Activated CD4-positive, alpha-beta T cell treated with anti-CD3 and anti-CD28 coated beads, Interleukin-2, amount 50 U/mL, for 1 hour (primary cell): ENCODE measurements around the gene PLEKHG7.
"Not testable (repeated sequence)": the region's sequence is repeated elsewhere in the genome, so short reads cannot be mapped to it uniquely, and the experiment has no call there.

Source experiments
- DNase-seq: peaks from one replicate; pipeline ENCODE4 v3.0.0-alpha.2; 2020

PLEKHG7 gene

GRCh38 chr12:92715625-92716024 is 12.8 kb downstream of the PLEKHG7 start:
- DNase-seq, result no peak

- no peak for DNase-seq
These were observed 14.4 kb downstream of the PLEKHG7 start for GRCh38 chr12:92717202-92717601.

- no peak for DNase-seq
These were observed 15.7 kb downstream of the PLEKHG7 start for GRCh38 chr12:92718483-92718990.

- DNase-seq, result no peak
These were observed 16.9 kb downstream of the PLEKHG7 start for GRCh38 chr12:92719674-92720073.

- DNase-seq, result no peak
These were observed 18.3 kb downstream of the PLEKHG7 start for GRCh38 chr12:92721130-92721529.

GRCh38 chr12:92721656-92722055 is 18.9 kb downstream of the PLEKHG7 start:
- DNase-seq, result no peak

GRCh38 chr12:92722897-92723296 is 20.1 kb downstream of the PLEKHG7 start:
- no peak for DNase-seq

GRCh38 chr12:92726850-92727249 is 24.1 kb downstream of the PLEKHG7 start:
- DNase-seq, result no peak

GRCh38 chr12:92729773-92730305 is 27.1 kb downstream of the PLEKHG7 start:
- DNase-seq, result no peak

- no peak for DNase-seq
These were observed 28.0 kb downstream of the PLEKHG7 start for GRCh38 chr12:92730758-92731157.

GRCh38 chr12:92732216-92732615 is 29.4 kb downstream of the PLEKHG7 start:
- DNase-seq, result no peak

- DNase-seq, result no peak
These were observed 29.9 kb downstream of the PLEKHG7 start for GRCh38 chr12:92732716-92733115.

GRCh38 chr12:92733181-92733580 is 30.4 kb downstream of the PLEKHG7 start:
- DNase-seq, result no peak

GRCh38 chr12:92733661-92734060 is 30.9 kb downstream of the PLEKHG7 start:
- no peak for DNase-seq

- no peak for DNase-seq
These were observed 32.4 kb downstream of the PLEKHG7 start for GRCh38 chr12:92735131-92735721.

GRCh38 chr12:92736605-92737004 is 33.8 kb downstream of the PLEKHG7 start:
- no peak for DNase-seq

- DNase-seq, result no peak
These were observed 35.4 kb downstream of the PLEKHG7 start for GRCh38 chr12:92737855-92738850.

- DNase-seq, result no peak
These were observed 36.3 kb downstream of the PLEKHG7 start for GRCh38 chr12:92739113-92739512.

GRCh38 chr12:92740411-92740810 is 37.6 kb downstream of the PLEKHG7 start:
- no peak for DNase-seq

GRCh38 chr12:92743026-92743425 is 40.2 kb downstream of the PLEKHG7 start:
- DNase-seq, result no peak

- no peak for DNase-seq
These were observed 43.2 kb downstream of the PLEKHG7 start for GRCh38 chr12:92745856-92746550.

GRCh38 chr12:92747151-92747550 is 44.4 kb downstream of the PLEKHG7 start:
- no peak for DNase-seq

GRCh38 chr12:92749691-92750090 is 46.9 kb downstream of the PLEKHG7 start:
- DNase-seq, result not testable (repeated sequence)
